Muscle of arm (tissue), 14 donors: ENCODE results near the gene AUH. TPM values are rescaled to one million over a fixed set of nuclear protein-coding genes. Genes with fewer than 3 reads are reported as not detected.
"Not testable (repeated sequence)": the region's sequence is repeated elsewhere in the genome, so short reads cannot be mapped to it uniquely, and the experiment has no call there.

Experiments
- DNase-seq: peaks from one replicate; pipeline ENCODE4 v3.0.0-alpha.2; 2013
- long read RNA-seq, 11 donors: transcript quantifications; one replicate each; lab custom pipeline, GENCODE V29; 2026
- polyA plus RNA-seq, 12 donors: library from polyadenylated mRNA; unstranded; fragments of 120-200 nt; gene quantifications; one replicate each; pipeline ENCODE4 v1.2.1, GENCODE V29; 2013; ENCODE audit not compliant: insufficient read length in 12 of 12

AUH gene, protein sequence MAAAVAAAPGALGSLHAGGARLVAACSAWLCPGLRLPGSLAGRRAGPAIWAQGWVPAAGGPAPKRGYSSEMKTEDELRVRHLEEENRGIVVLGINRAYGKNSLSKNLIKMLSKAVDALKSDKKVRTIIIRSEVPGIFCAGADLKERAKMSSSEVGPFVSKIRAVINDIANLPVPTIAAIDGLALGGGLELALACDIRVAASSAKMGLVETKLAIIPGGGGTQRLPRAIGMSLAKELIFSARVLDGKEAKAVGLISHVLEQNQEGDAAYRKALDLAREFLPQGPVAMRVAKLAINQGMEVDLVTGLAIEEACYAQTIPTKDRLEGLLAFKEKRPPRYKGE
- 10 to 100 TPM in 11 of 12 donors, not detected in 1; 12.6 to 18.6 (median 15.8) TPM for polyA plus RNA-seq
- long read RNA-seq, donor 1, transcript AUH-202 (10 exons, 1,577 nt) = major isoform, 9 of 9 reads
- long read RNA-seq, donor 1, partial matches to known transcripts = 0 of 9 reads
- long read RNA-seq, donor 1, other reads (novel, unspliced or antisense) = 0 of 9 reads
- long read RNA-seq, donor 2, transcript AUH-202 (10 exons, 1,577 nt) = major isoform, 6 of 6 reads
- long read RNA-seq, donor 2, partial matches to known transcripts = 0 of 6 reads
- long read RNA-seq, donor 2, other reads (novel, unspliced or antisense) = 0 of 6 reads
- long read RNA-seq, donor 3, partial matches to known transcripts = 0 of 3 reads
- long read RNA-seq, donor 3, other reads (novel, unspliced or antisense) = 0 of 3 reads
- long read RNA-seq, donor 4, partial matches to known transcripts = 0 of 2 reads
- long read RNA-seq, donor 4, other reads (novel, unspliced or antisense) = 0 of 2 reads
- long read RNA-seq, donor 5 = 0 reads
- long read RNA-seq, donor 6 = 0 reads
- long read RNA-seq, donor 7, transcript AUH-202 (10 exons, 1,577 nt) = major isoform, 6 of 6 reads
- long read RNA-seq, donor 7, partial matches to known transcripts = 0 of 6 reads
- long read RNA-seq, donor 7, other reads (novel, unspliced or antisense) = 0 of 6 reads
- long read RNA-seq, donor 8, transcript AUH-202 (10 exons, 1,577 nt) = major isoform, 6 of 6 reads
- long read RNA-seq, donor 8, partial matches to known transcripts = 0 of 6 reads
- long read RNA-seq, donor 8, other reads (novel, unspliced or antisense) = 0 of 6 reads
- long read RNA-seq, donor 9, partial matches to known transcripts = 0 of 2 reads
- long read RNA-seq, donor 9, other reads (novel, unspliced or antisense) = 0 of 2 reads
- long read RNA-seq, donor 10 = 0 reads
- long read RNA-seq, donor 11, partial matches to known transcripts = 0 of 3 reads
- long read RNA-seq, donor 11, other reads (novel, unspliced or antisense) = 0 of 3 reads

GRCh38 chr9:91361291-91362050 lies at the start of gene AUH:
AUH (minus strand) TSS chr9:91361918; CDS start chr9:91361889, 29 bp downstream.
- peak; percentile 80 for DNase-seq

- DNase-seq = no peak
Observed at GRCh38 chr9:91411096-91411771, 49.5 kb upstream of the AUH start.

- no peak for DNase-seq
Observed at GRCh38 chr9:91410161-91410560, 48.4 kb upstream of the AUH start.

DNA sequence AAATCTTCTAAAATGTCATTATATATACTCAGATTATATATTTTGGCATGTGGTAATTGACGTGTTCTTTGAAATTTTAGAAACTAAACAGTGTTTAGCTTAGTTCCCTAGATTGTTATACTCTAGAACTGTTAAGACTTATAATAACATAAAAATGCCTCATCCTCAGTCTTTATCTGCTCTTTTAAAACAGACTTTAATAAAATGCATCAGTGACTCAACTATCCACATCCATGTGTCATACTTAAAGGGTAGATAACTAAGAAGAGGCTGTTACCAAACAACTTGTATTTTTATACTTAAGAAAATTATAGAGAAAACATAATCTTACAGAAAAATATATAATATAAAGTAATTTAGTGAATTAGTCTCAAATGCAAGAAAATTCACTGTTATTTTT lies 46.8 kb upstream of the AUH start:
- DNase-seq = no peak

- DNase-seq = no peak
Observed at GRCh38 chr9:91407580-91408318, 46.0 kb upstream of the AUH start.

DNA sequence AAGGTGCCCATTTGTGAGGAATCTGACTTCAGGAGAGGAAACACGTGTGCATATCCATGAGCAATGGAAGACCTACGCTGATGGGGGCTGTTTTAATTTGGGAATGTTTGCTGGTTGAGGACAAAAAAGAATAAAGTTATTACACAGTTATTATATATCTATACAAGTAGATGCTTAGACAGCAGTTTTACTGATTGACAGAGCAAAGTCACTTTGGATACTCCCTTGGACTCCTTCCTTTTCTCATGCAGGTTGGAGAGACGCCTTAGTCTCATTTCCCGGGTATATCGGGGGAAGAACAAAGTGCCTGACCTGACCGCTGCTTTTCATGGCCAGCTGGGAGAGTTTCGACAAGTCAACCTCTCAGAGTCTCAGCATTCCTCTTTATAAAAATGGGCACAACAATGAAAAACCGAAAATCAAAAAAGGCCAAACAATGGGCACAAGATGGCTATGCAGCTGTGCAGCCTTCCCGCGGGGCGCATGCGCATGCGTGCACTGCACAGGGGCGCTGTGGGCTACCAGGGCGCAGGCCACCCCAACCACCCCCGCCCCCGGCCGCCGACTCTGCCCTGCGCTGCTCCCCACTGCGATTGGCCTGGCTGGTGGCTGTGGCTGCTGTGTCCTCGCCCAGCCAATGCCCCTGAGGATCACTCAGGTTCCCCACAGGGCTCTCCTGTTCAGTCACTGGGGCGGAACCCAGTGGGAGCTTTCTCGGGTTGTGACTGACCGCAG lies 43.8 kb upstream of the AUH start:
- no peak for DNase-seq

DNA sequence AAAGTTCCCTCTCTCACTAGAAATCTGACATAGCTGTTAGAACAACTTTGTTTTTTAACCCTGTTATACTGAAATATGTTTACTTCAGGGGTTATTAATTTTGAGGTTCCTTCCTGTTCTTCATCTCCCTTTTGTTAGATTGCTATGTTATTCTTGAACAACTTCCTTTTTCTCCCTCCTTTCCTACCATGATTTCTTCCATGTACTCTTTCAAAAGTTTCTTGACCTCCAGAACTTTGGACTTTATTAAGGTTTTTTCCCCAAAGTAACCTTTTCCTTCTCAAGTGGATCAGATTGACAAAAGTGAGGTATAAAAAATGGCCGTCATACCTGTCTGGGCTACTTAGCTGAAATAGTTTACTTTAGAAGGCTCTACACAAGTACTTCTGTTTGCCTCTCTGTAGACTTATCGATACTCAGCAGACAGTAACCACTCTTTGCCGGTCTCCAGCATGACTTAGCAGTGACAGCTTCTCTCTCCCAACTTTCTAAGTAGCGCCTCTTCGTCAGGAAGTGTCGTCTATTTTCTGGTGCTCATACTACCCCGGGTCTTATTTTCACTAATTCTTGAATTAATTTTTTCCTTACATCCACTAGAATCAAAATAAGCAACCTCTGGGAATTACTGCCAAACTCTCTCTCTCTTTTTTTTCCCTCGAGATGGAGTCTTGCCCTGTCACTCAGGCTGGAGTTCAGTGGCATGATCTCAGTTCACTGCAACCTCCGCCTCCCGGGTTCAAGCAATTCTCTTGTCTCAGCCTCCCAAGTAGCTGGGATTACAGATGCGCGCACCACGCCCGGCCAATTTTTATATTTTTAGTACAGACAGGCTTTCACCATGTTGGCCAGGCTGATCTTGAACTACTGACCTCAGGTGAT lies 42.2 kb upstream of the AUH start:
- no peak for DNase-seq

GRCh38 chr9:91398926-91399325 lies 37.2 kb upstream of the AUH start:
- DNase-seq = no peak

- DNase-seq = no peak
Observed at GRCh38 chr9:91395553-91396471, 34.1 kb upstream of the AUH start.

DNA sequence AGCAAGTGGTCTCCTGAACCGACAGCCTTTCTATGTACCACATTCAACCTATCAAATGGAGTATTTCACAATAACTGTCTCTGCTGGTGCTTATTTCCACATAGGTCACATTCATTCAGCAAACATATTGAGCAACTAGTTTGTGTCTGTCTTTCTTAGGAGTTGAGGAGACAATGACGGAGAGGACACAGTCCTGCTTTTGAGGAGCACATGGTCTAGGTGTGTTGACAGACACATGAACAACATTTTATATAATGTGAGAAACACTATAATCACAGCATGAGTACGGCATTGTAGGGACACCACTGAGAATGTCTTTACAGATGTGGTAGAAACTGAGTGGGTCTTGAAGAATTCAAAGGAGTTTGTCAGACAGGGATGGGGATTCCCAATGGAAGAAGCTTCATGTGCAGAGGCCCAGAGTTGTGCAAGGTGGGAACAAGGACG lies 33.4 kb upstream of the AUH start:
- DNase-seq = no peak

DNA sequence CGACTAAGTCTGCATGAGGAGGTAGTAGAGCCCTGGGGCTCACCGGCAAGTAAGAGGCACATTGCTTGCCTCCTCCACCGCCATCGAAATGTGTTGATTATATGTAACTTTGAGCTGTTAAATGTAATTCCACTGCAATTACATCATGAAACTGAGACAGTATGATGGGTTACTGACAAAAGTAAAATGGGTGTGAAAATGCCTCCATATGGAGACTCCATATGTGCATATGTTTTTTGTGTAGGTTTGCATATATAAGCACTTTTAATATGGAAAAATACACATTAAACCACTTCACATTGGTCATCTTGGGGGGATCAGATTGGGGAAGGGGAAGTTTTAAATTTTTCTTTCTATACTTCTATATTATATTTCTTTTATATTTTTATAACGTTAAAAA lies 32.1 kb upstream of the AUH start:
- DNase-seq = no peak

GRCh38 chr9:91392435-91392834 lies 30.7 kb upstream of the AUH start:
- no peak for DNase-seq

DNA sequence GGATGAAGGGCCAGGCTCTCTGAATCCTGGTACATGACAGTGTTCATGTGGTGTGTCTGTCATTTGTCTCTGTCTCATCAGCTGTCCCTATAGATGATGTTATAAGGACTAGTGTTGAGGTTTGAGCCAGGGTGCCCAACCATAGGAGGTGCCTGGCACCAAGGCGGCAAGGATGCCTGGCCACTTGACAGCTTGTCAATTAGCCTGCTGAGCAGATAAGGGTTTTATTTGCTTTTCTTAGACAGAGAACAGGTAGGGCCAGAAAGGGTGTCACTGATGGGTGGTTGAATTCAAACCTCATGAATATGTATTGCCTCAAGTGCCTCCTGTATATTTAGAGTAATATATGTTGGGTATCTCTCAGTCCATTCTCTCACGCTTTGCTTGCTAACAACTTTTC lies 30.1 kb upstream of the AUH start:
- DNase-seq = no peak

DNA sequence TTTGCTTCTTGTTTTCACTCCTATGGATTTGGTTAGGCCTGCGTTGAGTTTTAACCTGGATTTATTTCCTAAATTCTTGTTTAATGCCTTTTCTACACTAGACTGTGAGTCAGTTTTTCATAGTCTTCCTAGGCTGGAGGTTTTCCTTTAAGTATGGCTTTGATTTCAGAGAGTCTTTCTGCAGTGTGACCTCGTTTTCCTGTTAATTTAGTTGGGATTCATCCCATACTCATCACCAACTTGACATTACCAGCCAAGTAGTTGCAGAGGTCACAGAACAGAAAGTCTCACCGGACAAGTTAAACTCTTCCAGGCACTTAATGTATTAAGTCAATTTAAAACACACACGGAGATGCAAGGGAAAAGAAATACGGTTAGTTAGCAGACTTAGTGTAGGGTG lies 29.7 kb upstream of the AUH start:
- DNase-seq = no peak

GRCh38 chr9:91389686-91390085 lies 28.0 kb upstream of the AUH start:
- DNase-seq = not testable (repeated sequence)

DNA sequence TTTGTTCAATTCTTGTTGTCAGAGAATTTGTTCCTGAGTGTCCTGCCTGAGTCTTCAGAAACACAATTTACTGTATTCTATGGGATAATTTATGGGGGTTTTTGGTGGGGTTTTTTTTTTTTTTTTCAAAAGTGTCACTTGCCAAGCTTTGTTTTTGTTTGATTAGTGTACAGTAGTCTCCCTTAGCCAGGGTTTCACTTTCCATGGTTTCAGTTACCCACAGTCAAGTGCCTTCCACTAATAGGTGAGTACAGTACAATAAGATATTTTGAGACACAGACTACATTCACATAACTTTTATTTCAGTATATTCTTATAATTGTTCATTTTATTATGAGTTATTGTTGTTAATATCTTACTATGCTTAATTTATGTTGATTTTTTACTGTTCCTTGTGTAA lies 25.0 kb upstream of the AUH start:
- DNase-seq = no peak

- DNase-seq = no peak
Observed at GRCh38 chr9:91384954-91385353, 23.2 kb upstream of the AUH start.
